Glutamatergic neuron (in vitro differentiated cells): ENCODE data around the gene KLHL17. TPM values are rescaled to one million over a fixed set of nuclear protein-coding genes. Genes with fewer than 3 reads are reported as not detected.
A peak's percentile ranks its signal among the peaks of the same experiment; 100 is the strongest.

ENCODE experiments used
- DNase-seq: peaks from one replicate; pipeline ENCODE4 v3.0.0; 2022
- H3K27ac Mint-ChIP-seq: one replicate; pipeline ENCODE4 v1.8.0; 2020; ENCODE audit warnings: mild to moderate bottlenecking, mixed read lengths, inconsistent platforms; ENCODE audit not compliant: unreplicated experiment
- H3K27me3 Mint-ChIP-seq: one replicate; pipeline ENCODE4 v1.8.0; 2020; ENCODE audit warnings: mild to moderate bottlenecking, moderate library complexity, mixed read lengths, inconsistent platforms; ENCODE audit not compliant: unreplicated experiment
- H3K36me3 Mint-ChIP-seq: one replicate; pipeline ENCODE4 v1.8.0; 2020; ENCODE audit warnings: mild to moderate bottlenecking, mixed read lengths, inconsistent platforms; ENCODE audit not compliant: unreplicated experiment
- H3K4me1 Mint-ChIP-seq: one replicate; pipeline ENCODE4 v1.8.0; 2020; ENCODE audit warnings: mild to moderate bottlenecking, low read depth, mixed read lengths, inconsistent platforms; ENCODE audit not compliant: unreplicated experiment
- H3K4me3 Mint-ChIP-seq: one replicate; pipeline ENCODE4 v1.8.0; 2020; ENCODE audit warnings: mild to moderate bottlenecking, mixed read lengths, inconsistent platforms; ENCODE audit not compliant: unreplicated experiment
- H3K9me3 Mint-ChIP-seq: one replicate; pipeline ENCODE4 v1.8.0; 2020; ENCODE audit warnings: mild to moderate bottlenecking, moderate library complexity, mixed read lengths, inconsistent platforms; ENCODE audit not compliant: unreplicated experiment
- total RNA-seq: library from RNA; stranded (reverse); fragmentation: NEBNext Ultra II Directional; extraction: Animal tissue kit (Norgen Biotek cat#: 25700); gene quantifications from one replicate; pipeline ENCODE4 v1.2.1, GENCODE V29; 2021; ENCODE audit not compliant: unreplicated experiment
- TF ChIP-seq, protein P1 (sequence below): fragments of 200-600 bp; sonication (generic); IDR thresholded peaks from one replicate; pipeline ENCODE4 v1.5.0; 2021; ENCODE audit not compliant: partially characterized antibody, unreplicated experiment

Gene KLHL17
- total RNA-seq, 1 donor from 2014 or later, result 103 TPM

DNA sequence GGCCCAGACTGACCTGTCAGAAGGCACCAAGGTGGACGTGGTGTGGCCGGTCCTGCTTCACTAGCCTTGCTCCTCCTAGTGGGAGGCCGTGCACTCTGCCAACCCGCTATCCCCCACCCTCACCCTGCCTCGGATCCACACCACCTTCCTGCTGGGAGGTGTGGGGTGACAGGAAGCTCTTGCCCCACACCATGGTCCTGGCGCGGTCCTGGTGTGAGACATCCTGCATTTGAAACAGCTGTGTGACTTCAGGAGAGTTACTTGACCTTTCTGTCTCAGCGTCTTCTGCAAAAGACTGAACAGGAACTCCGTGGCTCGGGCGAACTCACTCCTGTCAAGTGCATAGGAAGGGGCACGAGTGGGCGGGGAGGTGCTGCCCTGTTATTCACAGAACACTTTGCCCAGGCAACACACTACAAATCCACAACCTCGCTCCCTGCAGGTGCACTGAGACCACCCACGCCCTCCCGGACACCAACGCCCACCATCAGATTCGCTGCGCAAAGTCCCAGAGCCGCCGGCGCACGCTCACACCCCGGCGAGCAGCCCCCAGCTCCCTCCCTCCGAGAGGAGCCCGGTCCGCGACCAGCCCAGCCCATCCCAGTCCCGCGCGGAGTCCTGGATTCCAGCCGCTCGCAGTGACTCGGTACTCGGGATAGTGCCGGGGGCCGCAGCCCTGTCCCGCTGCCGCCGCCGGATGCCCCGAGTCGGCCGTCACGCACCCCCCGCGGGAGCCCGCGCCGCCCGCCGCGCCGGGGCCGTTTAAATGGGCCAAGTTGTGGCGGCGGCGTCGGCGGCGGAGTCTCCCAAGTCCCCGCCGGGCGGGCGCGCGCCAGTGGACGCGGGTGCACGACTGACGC is 37.0 kb upstream of the KLHL17 start, which contains the start of gene SAMD11:
Gene SAMD11 (plus strand): TSS at position 793 of the 860 bp plus-strand sequence. CDS start 509 bp downstream, outside the sequence.
- Mint-ChIP-seq H3K4me1 (peaks cover 17% of the 10 kb centered on the region), H3K4me3 (peak within 1 kb of the TSS; percentile 86), H3K27ac (peak within 1 kb of the TSS; percentile 55), H3K9me3 (peaks cover 13% of the 10 kb centered on the region), H3K27me3 (peaks cover 24% of the 10 kb centered on the region), H3K36me3 (peaks cover 3% of the 10 kb centered on the region)
- DNase-seq, result peak; percentile 91
- TF ChIP-seq, protein P1, sequence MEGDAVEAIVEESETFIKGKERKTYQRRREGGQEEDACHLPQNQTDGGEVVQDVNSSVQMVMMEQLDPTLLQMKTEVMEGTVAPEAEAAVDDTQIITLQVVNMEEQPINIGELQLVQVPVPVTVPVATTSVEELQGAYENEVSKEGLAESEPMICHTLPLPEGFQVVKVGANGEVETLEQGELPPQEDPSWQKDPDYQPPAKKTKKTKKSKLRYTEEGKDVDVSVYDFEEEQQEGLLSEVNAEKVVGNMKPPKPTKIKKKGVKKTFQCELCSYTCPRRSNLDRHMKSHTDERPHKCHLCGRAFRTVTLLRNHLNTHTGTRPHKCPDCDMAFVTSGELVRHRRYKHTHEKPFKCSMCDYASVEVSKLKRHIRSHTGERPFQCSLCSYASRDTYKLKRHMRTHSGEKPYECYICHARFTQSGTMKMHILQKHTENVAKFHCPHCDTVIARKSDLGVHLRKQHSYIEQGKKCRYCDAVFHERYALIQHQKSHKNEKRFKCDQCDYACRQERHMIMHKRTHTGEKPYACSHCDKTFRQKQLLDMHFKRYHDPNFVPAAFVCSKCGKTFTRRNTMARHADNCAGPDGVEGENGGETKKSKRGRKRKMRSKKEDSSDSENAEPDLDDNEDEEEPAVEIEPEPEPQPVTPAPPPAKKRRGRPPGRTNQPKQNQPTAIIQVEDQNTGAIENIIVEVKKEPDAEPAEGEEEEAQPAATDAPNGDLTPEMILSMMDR, result no peak

GRCh38 chr1:923991-924655 is 36.3 kb upstream of the KLHL17 start:
- H3K36me3 Mint-ChIP-seq, result peaks cover 3% of the 10 kb centered on the region
- H3K27ac Mint-ChIP-seq, result no peak overlapping the region
- TF ChIP-seq, protein P1, result no peak
- no peak for DNase-seq
- H3K4me1 Mint-ChIP-seq, result peaks cover 20% of the 10 kb centered on the region
- H3K4me3 Mint-ChIP-seq, result no peak overlapping the region
- H3K27me3 Mint-ChIP-seq, result peaks cover 21% of the 10 kb centered on the region
- H3K9me3 Mint-ChIP-seq, result peaks cover 13% of the 10 kb centered on the region

GRCh38 chr1:924656-925560 is 35.5 kb upstream of the KLHL17 start:
- H3K27me3 Mint-ChIP-seq, result peaks cover 21% of the 10 kb centered on the region
- peaks cover 3% of the 10 kb centered on the region for H3K36me3 Mint-ChIP-seq
- peak overlapping the region; percentile 59 for H3K4me3 Mint-ChIP-seq
- TF ChIP-seq, protein P1, result no peak
- peak; percentile 71 for DNase-seq
- H3K9me3 Mint-ChIP-seq, result peaks cover 13% of the 10 kb centered on the region
- H3K27ac Mint-ChIP-seq, result no peak overlapping the region
- H3K4me1 Mint-ChIP-seq, result peaks cover 24% of the 10 kb centered on the region

GRCh38 chr1:925561-926421 is 34.6 kb upstream of the KLHL17 start:
- DNase-seq, result peak; percentile 67
- Mint-ChIP-seq H3K9me3 (peaks cover 9% of the 10 kb centered on the region), H3K36me3 (peaks cover 3% of the 10 kb centered on the region), H3K27me3 (peaks cover 18% of the 10 kb centered on the region), H3K4me1 (peaks cover 18% of the 10 kb centered on the region), H3K4me3 (peak overlapping the region; percentile 82), H3K27ac (no peak overlapping the region)
- TF ChIP-seq, protein P1, result no peak
